Measurements from ENCODE around the gene SPSB2. TPM values are rescaled to one million over a fixed set of nuclear protein-coding genes. Genes with fewer than 3 reads are reported as not detected.

Gene SPSB2
- total and polyA plus RNA-seq, 2 donors (not counting 1 experiment from before 2014, with no cell fraction given), result 9.4 to 16.0 TPM

DNA sequence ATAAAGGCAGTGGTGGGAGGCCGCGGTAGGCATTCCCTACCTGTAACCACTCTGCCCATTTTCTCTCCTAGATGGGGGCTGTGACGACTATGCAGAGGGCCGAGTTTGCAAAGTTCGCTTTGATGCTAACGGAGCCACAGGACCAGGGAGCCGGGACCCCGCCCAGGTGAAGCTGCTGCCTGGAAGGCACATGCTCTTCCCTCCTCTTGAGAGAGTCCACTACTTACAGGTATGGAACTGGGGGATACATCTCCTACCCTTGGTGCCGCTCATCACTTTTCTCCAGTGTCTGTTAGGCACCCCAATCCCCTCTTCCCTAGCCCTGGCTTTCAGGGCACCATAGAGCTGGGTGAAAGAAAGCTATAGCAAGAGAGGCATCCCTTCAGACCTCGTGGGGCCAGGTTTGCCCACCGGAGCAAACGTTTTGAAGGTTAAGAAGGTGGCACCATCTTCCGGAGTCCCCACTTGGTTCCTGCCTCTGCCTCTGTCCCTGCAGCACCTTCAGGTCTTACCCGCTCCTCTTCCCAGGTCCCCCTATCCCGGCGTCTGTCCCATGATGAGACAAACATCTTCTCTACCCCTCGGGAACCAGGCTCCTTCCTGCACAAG, 46.9 kb downstream of the SPSB2 start:
- Histone ChIP-seq H3K4me3 (ENCODE audit: control extremely low read depth in 1 of 5, extremely low read depth in 1 of 5, insufficient read depth in 1 of 5, low read depth in 2 of 5, low read length in 4 of 5) (no peak overlapping the region), H3K9ac (ENCODE audit: low read length) (no peak overlapping the region), H3K4me2 (replicated peaks; ENCODE audit: low read depth, low read length, poor library complexity, severe bottlenecking) (no peak overlapping the region), H3K9me3 (ENCODE audit: control extremely low read depth in 1 of 3, control insufficient read depth in 2 of 3, insufficient read depth in 1 of 3, low read length in 2 of 3) (peaks cover 0 to 13% (median 0%) of the 10 kb centered on the region in 3 donors), H3K4me1 (ENCODE audit: control insufficient read depth in 2 of 2, insufficient read depth in 2 of 2, low read length in 2 of 2) (peaks cover 32 to 37% of the 10 kb centered on the region in 2 donors), H3K27me3 (replicated peaks in 1 of 4; ENCODE audit: control extremely low read depth in 1 of 4, control insufficient read depth in 3 of 4, insufficient read depth in 4 of 4, low read length in 3 of 4) (peaks cover 0 to 83% (median 37%) of the 10 kb centered on the region in 4 experiments), H4K20me1 (ENCODE audit: control insufficient read depth, insufficient read depth, low read length, poor library complexity, severe bottlenecking) (peaks cover 11% of the 10 kb centered on the region), H3K27ac (ENCODE audit: low read length in 2 of 2) (no peak overlapping the region), H3K79me2 (ENCODE audit: control insufficient read depth, insufficient read depth, low read length) (no peaks in the 10 kb centered on the region), H2AFZ (ENCODE audit: insufficient read depth, low read depth, low read length, poor library complexity, severe bottlenecking) (no peak overlapping the region), H3K36me3 (replicated peaks in 1 of 2; ENCODE audit: control extremely low read depth in 1 of 2, control insufficient read depth in 1 of 2, extremely low read depth in 1 of 2, insufficient read depth in 2 of 2, low read length in 1 of 2) (no peaks in the 10 kb centered on the region)
- Mint-ChIP-seq H3K27ac (no peak overlapping the region), H3K27me3 (peaks cover 78% of the 10 kb centered on the region), H3K4me3 (peak overlapping the region; percentile 23), H3K4me1 (peaks cover 27% of the 10 kb centered on the region), H3K9me3 (ENCODE audit: insufficient read depth) (no peaks in the 10 kb centered on the region)
- ATAC-seq (ENCODE audit: low read depth) (no peak), DNase-seq (no peak)
- TF ChIP-seq EZH2 (IDR thresholded peaks at IDR 0.05; ENCODE audit: borderline replicate concordance, insufficient read depth, low read depth, low read length, poor library complexity, severe bottlenecking), result no peak
- TF ChIP-seq, protein P1, sequence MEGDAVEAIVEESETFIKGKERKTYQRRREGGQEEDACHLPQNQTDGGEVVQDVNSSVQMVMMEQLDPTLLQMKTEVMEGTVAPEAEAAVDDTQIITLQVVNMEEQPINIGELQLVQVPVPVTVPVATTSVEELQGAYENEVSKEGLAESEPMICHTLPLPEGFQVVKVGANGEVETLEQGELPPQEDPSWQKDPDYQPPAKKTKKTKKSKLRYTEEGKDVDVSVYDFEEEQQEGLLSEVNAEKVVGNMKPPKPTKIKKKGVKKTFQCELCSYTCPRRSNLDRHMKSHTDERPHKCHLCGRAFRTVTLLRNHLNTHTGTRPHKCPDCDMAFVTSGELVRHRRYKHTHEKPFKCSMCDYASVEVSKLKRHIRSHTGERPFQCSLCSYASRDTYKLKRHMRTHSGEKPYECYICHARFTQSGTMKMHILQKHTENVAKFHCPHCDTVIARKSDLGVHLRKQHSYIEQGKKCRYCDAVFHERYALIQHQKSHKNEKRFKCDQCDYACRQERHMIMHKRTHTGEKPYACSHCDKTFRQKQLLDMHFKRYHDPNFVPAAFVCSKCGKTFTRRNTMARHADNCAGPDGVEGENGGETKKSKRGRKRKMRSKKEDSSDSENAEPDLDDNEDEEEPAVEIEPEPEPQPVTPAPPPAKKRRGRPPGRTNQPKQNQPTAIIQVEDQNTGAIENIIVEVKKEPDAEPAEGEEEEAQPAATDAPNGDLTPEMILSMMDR (IDR thresholded peaks at IDR 0.05), result no peak
- 86% methylated on average over 11 of the region's 17 CpGs for WGBS (ENCODE audit: insufficient coverage)
- ChIA-PET CTCF (interaction anchor here (1.2 to 6.2 kb wide), 7 partner anchors 10 to 276 kb away, joined by 3 to 33 read pairs (median 5); partner anchors contain the start of genes CDCA3, MLF2 and USP5), POLR2A (no interaction called here)
- intact Hi-C loops (cut with micrococcal nuclease), result no loop called here

Data from B cell (primary cell).